Raji (cell line): Measurements from ENCODE around the gene LUZP2.

Experiments
- POLR2A ChIP-seq: IDR thresholded peaks from 2 replicates; pipeline ENCODE4 v1.6.1; 2011; ENCODE audit warnings: low read depth, low read length, control low read depth; ENCODE audit not compliant: insufficient read depth

The LUZP2 gene

DNA sequence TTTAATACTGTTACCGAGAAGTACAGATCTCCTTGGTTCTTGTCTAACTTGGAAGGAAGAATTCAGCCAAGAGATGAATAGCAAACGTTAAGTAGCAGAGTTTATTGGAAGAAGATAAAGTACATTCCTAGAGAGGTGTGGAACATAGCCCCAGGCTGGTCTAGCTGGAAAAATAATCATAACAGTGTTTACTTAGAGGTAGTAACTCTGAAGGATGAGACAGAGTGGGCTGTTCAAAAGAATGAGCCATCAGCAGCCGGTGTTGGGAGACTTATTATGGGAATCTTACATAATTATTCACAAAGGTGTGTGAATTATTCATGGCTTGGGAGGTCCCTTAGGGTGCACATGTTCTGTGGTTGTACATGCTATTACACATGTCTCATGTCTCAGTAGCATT is 276.5 kb downstream of the LUZP2 start:
- no peak for TF ChIP-seq POLR2A

DNA sequence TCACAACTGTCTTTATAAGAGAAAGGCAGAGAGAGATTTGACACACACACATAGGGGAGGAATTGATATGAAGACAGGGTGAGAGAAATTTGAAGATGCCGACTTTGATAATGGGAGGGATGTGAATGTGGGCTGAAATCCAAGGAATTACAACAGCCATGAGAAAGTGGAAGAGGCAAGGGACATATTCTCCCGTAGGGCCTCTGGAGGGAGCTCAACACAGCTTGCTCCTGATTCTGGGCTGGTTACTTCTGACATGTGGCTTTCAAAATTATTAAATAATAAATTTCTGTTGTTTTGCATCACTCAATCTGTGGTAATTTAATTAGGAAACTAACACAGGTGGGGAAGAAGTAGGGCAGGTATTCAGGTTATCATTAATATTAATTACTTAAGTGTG is 282.9 kb downstream of the LUZP2 start:
- no peak for TF ChIP-seq POLR2A

DNA sequence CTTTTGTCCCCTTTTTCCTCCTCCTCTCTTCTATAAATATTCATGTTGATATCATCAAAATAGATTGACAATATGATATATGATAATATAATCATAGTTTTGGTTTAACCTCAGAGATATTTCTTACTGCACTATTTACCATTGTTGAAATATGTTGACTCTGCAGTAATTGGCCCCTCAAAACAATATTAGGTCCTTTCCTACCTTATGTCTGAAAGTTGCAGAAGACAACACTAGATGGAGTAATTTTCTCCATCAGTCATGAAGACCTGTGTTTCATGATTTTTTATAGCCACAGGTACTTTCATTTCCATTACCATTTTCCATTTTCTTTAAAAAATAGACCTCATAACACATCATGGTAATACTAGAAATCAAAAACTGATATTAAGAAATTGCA is 284.4 kb downstream of the LUZP2 start:
- TF ChIP-seq POLR2A, result no peak

DNA sequence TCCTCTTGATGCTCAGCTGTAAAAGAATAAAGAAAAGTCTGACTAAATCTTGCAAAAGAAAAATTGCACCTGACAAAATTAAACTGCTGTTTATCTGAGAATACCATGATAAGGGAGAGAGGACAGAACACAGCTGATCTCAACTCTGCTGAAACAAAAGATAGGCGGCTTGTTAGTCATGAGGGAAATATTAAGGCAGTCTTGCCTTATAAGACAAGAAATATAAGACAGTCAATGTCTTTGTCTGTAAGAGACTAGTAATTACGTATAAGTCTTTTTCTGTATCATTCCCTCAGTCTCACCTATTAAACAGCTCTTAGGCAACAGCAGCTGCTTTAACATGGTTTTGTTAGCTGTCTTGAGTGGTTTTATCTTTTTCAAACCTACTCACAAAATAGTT is 296.6 kb downstream of the LUZP2 start:
- no peak for TF ChIP-seq POLR2A

DNA sequence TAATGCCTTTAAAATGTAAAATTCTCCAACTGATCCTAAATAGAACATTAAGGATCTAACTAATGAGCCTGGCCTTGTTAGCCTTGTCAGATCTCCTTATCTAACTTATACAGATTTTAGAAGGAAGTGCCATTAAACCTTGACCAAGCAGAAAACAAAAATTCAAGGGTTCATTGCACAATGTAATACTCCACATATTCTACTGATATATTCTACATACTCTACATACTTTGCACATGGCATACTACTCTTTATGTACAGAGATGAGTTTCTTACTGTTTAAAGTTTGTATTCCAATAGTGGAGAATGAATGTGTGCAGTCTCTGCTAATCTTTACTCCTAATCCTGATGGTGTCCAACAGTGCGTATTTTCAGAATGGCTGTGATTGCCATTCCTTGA is 297.2 kb downstream of the LUZP2 start:
- no peak for TF ChIP-seq POLR2A

DNA sequence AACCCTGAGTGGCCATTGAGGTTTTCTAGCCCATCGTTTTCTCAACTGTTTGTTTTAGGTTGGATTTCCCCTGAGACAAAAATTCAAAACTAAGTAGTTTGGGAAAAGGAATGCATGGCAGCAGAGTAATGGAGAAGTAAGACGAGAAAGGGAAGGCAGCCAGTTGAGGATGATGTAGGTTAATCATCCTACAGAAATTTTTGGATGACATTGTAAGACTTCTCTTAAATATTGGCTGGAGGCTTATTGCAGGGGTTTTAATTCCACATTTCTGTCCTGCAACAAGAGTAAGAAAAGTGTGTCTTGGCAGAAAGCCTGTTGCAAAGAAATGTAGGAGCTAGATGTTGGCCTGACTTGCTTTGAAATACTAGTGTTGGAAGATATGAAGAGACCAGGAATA is 308.8 kb downstream of the LUZP2 start:
- TF ChIP-seq POLR2A, result no peak

DNA sequence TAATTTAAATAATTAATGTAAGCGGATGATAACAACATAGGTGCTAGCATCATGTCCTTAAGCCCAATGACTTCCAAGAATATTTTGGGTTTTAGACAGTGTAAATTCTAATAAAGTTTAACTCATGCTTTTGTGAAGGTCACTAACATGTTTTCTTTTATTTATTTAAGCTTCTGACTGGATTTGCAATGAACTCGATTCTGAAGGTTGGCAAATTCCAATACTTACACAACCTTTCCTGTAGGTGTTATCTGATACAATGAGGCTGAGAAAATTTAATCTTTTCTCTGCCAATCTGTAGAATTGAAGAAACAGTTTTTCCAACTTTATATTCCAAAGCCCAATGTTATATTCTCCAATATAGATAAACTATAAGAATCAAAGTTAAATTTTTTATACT is 311.3 kb downstream of the LUZP2 start:
- no peak for TF ChIP-seq POLR2A

DNA sequence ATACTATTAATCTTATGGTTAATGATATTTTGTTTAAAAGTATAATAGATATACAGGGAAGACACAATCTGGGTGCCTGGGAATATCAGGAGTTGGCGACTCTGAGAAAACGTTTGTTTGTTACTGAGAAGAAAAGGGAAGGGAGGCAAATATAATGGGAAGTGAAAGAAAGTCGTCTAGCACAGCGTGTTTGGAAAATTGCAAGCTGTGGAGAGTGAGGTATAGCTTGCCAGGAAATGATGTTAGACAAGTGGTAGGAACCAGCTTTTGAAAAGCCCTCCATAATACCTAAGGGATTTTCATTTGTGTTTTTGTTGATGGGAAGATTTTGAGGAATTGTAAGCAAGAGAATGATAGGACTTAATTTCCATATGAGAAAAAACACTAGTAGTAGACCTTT is 322.2 kb downstream of the LUZP2 start:
- TF ChIP-seq POLR2A, result no peak

DNA sequence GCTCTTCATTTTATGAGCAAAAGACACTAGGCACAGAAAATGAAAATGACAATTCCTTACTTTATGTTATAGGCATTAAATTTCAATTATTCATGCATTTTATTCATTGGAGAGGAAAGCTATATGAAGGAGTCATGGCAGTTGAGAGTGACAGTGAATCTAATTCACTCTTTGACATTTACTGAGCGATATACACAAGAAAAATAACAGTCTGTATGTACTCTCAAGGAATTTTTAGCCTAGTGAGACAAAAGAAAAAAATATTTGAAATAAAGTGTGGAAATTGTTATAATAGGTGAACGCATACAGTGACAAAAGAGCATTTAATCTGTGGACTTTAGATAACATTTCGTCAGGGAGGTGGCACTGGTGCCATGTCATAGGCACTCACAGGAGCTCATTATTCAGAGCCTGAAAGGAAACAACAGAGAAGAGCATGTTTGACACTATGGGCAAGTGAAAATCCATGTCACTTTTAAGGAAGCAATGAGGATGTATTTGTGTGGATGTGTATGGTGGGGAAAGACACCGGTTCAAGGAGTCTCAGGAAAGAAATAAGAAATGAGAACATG is 323.1 kb downstream of the LUZP2 start:
- TF ChIP-seq POLR2A, result no peak

DNA sequence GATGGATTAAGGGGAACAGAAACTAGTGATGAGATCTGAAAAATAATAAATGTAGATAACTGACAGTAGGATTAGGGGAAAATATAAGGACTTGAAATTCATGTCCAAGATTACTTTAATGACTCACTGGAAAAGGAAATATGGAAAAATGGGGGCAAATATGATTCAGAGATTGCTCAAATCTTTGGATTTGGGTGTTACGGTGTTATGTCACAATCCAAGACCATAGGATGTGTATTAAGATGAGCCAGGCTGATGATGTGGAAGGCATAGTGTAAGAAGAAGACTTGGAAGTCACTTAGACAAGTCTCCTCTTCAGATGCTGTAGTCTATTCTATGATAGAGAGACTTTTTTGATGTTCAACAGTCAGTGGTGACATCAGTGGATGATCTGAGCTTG is 323.7 kb downstream of the LUZP2 start:
- TF ChIP-seq POLR2A, result no peak

DNA sequence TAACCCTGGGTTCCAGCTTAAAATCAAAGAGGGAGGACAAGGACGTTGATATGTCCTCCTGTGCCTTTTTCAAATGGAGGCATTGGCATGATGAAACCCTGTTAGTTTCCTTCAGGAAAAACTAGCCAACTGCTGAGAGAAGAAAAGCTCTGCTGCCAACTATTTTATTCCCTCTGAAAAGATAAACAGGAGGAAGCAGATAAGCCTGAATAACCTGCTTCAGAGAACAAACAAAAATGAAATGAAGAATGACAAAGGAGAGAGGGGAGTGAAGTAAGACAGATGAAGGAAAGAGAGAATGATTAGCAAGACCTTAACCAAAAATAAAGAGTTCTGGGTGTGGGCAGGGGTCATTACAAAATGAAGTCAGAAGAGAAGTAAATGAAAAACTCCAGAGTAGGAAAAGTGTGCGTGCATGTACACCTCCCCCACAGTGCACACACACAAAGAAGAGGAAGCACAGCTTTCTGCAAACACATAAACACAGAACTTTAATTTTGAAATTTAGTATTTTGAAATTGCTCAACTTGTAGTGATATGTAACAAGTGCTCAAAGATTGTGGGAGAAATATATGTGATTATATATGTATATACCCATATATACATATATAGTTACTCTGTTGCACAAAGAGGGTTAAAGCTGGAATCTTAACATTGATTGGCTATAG is 332.2 kb downstream of the LUZP2 start:
- no peak for TF ChIP-seq POLR2A

DNA sequence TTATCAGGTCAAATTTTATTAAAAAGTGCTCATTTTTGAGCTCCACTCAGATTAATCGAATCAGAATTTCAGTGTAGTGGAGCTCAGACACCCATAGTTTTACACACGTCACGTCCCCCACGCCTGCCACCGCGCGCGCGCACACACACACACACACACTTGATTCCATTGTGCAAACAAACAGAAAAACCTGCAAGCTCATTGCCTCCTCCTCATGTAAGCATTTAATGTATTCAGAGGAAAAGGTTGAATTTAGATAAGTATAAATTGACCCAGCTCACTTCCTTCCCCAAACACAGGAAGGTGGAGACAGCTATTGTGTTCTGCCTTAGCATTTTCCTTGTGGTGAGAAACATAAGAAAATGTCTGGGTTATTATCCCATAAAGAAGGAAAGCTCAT is 336.7 kb downstream of the LUZP2 start:
- TF ChIP-seq POLR2A, result no peak

DNA sequence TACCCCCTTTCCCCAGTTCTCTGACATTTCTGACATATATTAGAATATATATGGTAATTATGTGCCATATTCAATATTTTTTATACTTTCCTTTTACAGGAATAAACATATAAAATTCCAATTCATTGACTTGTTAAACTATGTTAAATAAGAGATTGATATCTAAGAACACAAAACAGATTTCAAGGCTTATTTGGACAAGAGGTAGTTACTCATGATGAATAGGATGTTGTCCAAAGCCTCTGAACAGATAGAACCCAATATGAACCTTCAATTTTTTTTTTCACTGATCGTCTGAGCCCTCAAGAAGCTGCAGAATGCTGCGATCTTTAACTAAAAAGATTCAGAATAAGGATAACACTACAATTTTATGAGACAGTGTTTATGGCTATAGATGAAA is 340.3 kb downstream of the LUZP2 start:
- no peak for TF ChIP-seq POLR2A

DNA sequence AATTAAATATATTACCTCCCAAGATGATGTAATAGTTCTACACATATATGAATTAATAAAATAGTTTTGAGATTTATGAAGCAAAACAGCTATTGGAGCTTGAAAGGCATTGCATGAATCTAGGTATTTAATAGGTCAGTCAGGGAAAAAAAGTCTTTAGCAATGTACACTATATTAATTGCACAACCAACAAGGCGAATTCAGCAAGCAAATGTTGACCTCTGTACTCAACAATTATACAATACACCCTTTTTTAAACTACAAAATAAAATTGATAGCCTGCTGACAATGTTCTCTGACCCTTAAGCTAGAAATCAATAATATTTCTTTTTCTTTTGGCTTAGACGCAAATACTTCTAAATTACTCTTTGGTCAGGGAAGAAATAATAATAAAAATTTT is 345.5 kb downstream of the LUZP2 start:
- TF ChIP-seq POLR2A, result no peak

DNA sequence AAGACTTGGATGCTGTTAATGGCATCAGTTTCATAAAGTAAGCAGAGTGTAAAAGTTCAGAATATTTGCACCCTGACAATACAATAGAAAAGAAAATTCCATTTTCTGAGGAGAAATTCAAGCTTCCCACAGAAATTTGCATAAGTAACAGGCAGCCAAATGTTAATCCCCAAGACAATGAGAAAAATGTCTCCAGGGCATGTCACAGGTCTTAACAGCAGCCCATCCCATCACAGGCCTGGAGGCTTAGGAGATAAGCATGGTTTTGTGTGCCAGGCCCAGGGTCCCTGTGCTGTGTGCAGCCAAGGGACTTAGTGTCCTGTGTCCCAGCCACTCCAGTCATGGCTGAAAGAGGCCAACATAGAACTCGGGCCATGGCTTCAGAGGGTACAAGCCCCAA is 347.6 kb downstream of the LUZP2 start:
- TF ChIP-seq POLR2A, result no peak

DNA sequence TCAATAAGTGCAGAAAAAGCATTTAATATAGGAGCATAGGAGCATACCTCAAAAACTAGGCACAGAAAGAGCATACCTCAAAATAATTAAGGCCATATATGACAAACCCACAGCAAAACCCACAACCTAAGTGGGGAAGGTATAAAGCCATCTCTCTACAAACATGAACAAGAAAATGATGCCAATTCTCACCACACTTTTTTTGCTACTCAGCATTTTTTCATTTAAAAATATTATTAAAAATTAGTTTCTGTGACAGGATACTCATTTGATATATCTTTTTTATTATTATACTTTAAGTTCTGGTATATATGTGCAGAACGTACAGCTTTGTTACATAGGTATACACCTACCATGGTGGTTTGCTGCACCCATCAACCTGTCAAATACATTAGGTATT is 352.0 kb downstream of the LUZP2 start:
- TF ChIP-seq POLR2A, result no peak

DNA sequence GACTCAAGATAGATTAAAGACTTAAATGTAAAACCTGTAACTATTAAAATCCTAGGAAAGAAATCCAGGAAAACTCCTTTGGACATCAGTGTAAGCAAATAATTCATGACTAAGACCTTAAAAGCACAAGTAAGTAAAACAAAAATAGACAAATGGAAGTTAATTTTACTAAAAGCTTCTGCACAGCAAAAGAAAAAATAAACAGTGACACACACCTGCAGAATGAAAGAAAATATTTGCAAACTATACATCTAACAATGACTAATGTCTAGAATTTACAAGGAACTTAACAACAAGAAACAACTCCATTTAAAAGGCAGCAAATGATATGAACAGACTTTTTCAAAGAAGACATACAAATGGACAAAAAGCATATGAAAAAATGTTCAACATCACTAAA is 359.1 kb downstream of the LUZP2 start:
- TF ChIP-seq POLR2A, result no peak
